Endothelial cell of umbilical vein (primary cell): ENCODE data around the gene HCAR2.

ENCODE experiments used
- CTCF ChIP-seq, 2 donors: IDR thresholded peaks; 1 replicate in 1 of 2; 2 replicates in 1 of 2; pipeline ENCODE4 v1.5.1; 2011; ENCODE audit warnings: low read length in 2 of 2, mild to moderate bottlenecking in 2 of 2, moderate library complexity in 2 of 2, control low read depth in 1 of 2, inconsistent platforms in 1 of 2, low read depth in 1 of 2; ENCODE audit not compliant: insufficient read depth in 1 of 2; ENCODE audit errors: extremely low read depth in 1 of 2
- EZH2 ChIP-seq: IDR thresholded peaks from 2 replicates; pipeline ENCODE4 v1.6.1; 2012; ENCODE audit warnings: borderline replicate concordance, low read depth, mild to moderate bottlenecking, moderate library complexity, low read length, inconsistent platforms; ENCODE audit not compliant: severe bottlenecking
- MAX ChIP-seq: IDR thresholded peaks from 2 replicates; pipeline ENCODE4 v1.6.1; 2011; ENCODE audit not compliant: insufficient read depth, insufficient read length
- MYC ChIP-seq: IDR thresholded peaks from one replicate; pipeline ENCODE4 v1.6.1; 2011; ENCODE audit warnings: mild to moderate bottlenecking, low read depth, low read length
- POLR2A ChIP-seq: IDR thresholded peaks from 2 replicates; pipeline ENCODE4 v1.6.1; 2012; ENCODE audit warnings: low read depth, mild to moderate bottlenecking, control low read depth, low read length
- POLR2AphosphoS5 ChIP-seq: IDR thresholded peaks from 2 replicates; pipeline ENCODE4 v1.6.1; 2012; ENCODE audit warnings: low read depth, mild to moderate bottlenecking, control low read depth, low read length, moderate library complexity; ENCODE audit not compliant: insufficient read depth

DNA sequence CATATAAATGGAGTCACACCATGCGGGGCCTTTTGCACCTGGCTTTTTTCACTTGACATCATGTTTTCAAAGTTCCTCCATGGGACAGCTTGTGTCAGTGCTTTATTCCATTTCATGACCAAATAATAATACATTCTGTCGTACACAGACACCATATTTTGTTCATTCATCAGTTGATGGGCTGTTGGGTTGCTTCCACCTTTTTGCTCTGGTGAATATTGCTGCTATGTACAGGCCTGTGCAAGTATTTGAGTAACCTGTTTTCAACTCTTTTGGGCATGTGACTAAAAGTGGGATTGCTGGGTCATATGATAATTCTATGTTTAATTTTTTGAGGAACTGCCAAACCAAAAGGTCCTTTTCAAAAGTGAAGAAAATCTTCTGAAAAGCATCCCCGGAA is 46.9 kb downstream of the HCAR2 start:
- TF ChIP-seq CTCF (IDR thresholded peaks at IDR 0.05; ENCODE audit: extremely low read depth in 1 of 2, insufficient read depth in 1 of 2, low read depth in 1 of 2, low read length in 2 of 2) (no peak), POLR2A (no peak), MYC (no peak), POLR2AphosphoS5 (no peak), MAX (no peak), EZH2 (no peak)
